WERI-Rb-1 (cell line): ENCODE results near the gene OXER1.

Experiments
- DNase-seq: peaks from one replicate; pipeline ENCODE4 v3.0.0-alpha.2; 2020
- H3K27ac ChIP-seq: fragments of 250-450 bp; sonication (Bioruptor Pico); 2 replicates; pipeline ENCODE4 v1.5.1; 2020; ENCODE audit warnings: mild to moderate bottlenecking, moderate library complexity
- H3K27me3 ChIP-seq: fragments of 250-450 bp; sonication (Bioruptor Pico); 2 replicates; pipeline ENCODE4 v1.5.1; 2021; ENCODE audit warnings: mild to moderate bottlenecking, low read depth, moderate library complexity; ENCODE audit not compliant: insufficient read depth, severe bottlenecking
- H3K36me3 ChIP-seq: fragments of 250-450 bp; sonication (Bioruptor Pico); 2 replicates; pipeline ENCODE4 v1.5.1; 2020; ENCODE audit warnings: mild to moderate bottlenecking, moderate library complexity
- H3K4me3 ChIP-seq: 2 replicates; pipeline ENCODE4 v1.5.1; 2011; ENCODE audit warnings: low read depth, mild to moderate bottlenecking, control low read depth, low read length
- H3K9me3 ChIP-seq: fragments of 250-450 bp; sonication (Bioruptor Pico); 2 replicates; pipeline ENCODE4 v1.5.1; 2021; ENCODE audit warnings: mild to moderate bottlenecking, moderate library complexity; ENCODE audit not compliant: severe bottlenecking
- TF ChIP-seq, protein P1 (sequence below): IDR thresholded peaks from 2 replicates; pipeline ENCODE4 v1.5.1; 2011; ENCODE audit warnings: low read depth, mild to moderate bottlenecking, control low read depth, inconsistent platforms, low read length

The OXER1 gene

DNA sequence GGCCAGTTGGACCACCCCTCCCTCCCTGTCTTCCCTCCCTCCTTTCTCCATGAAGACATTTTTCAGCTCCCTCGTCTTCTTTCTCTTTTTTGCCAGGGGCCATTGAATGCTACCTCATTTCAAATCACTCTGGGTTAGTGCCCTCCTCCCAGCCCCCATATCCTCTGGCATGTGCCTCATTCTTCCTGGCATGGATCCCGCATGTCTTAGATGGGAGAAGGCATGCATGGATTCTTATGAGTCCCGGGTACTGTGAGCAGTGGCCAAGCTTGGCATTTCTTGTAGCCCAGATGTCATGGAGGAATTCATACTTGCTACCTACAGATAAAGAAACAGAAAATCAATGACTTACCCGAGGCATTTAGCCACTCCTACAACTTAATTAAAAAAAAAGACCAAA lies 37.4 kb upstream of the OXER1 start:
- H3K27ac ChIP-seq, result no peak overlapping the region
- TF ChIP-seq, protein P1, sequence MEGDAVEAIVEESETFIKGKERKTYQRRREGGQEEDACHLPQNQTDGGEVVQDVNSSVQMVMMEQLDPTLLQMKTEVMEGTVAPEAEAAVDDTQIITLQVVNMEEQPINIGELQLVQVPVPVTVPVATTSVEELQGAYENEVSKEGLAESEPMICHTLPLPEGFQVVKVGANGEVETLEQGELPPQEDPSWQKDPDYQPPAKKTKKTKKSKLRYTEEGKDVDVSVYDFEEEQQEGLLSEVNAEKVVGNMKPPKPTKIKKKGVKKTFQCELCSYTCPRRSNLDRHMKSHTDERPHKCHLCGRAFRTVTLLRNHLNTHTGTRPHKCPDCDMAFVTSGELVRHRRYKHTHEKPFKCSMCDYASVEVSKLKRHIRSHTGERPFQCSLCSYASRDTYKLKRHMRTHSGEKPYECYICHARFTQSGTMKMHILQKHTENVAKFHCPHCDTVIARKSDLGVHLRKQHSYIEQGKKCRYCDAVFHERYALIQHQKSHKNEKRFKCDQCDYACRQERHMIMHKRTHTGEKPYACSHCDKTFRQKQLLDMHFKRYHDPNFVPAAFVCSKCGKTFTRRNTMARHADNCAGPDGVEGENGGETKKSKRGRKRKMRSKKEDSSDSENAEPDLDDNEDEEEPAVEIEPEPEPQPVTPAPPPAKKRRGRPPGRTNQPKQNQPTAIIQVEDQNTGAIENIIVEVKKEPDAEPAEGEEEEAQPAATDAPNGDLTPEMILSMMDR, result no peak
- DNase-seq, result no peak

DNA sequence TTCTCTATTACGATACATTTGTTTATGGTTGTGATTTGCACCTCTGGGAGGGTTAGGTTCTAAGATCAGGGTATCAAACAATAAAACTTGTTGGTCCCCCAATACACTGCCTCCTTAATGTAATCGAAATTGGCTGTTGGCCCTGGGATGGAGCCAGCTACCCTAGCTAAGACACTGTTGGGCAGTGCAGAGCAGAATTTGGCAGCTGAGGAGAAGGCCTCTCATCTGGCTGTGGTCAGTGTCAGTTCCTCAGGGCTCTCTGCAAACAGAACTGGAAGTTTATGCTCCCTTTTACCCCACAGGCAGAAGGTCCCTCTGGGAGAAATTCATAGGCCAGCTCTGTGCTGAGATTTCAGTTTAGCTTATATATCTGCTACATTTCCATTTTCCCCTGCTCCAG lies 37.0 kb upstream of the OXER1 start:
- no peak overlapping the region for H3K27ac ChIP-seq
- H3K4me3 ChIP-seq, result no peak overlapping the region
- TF ChIP-seq, protein P1, result no peak
- H3K27me3 ChIP-seq, result no peaks in the 10 kb centered on the region
- peaks cover 10% of the 10 kb centered on the region for H3K9me3 ChIP-seq
- H3K36me3 ChIP-seq, result no peaks in the 10 kb centered on the region
- DNase-seq, result no peak

More for the DNA sequence above, 37.4 kb upstream of the OXER1 start:
- H3K36me3 ChIP-seq, result no peaks in the 10 kb centered on the region
- peaks cover 10% of the 10 kb centered on the region for H3K9me3 ChIP-seq
- no peak overlapping the region for H3K4me3 ChIP-seq
- no peaks in the 10 kb centered on the region for H3K27me3 ChIP-seq

GRCh38 chr2:42800461-42800962 lies 36.6 kb upstream of the OXER1 start:
- H3K36me3 ChIP-seq, result no peaks in the 10 kb centered on the region
- H3K9me3 ChIP-seq, result peaks cover 10% of the 10 kb centered on the region
- H3K27ac ChIP-seq, result no peak overlapping the region
- DNase-seq, result no peak
- TF ChIP-seq, protein P1, result no peak
- no peaks in the 10 kb centered on the region for H3K27me3 ChIP-seq
- no peak overlapping the region for H3K4me3 ChIP-seq

- Histone ChIP-seq H3K4me3 (no peak overlapping the region), H3K27me3 (no peaks in the 10 kb centered on the region), H3K9me3 (peaks cover 10% of the 10 kb centered on the region), H3K27ac (peak overlapping the region; percentile 39; the same call in 1 of the 2 replicates), H3K36me3 (no peaks in the 10 kb centered on the region)
- DNase-seq, result peak; percentile 87
- TF ChIP-seq, protein P1, result no peak
These were observed 35.9 kb upstream of the OXER1 start for GRCh38 chr2:42799881-42800280.

GRCh38 chr2:42797281-42797680 lies 33.3 kb upstream of the OXER1 start:
- DNase-seq, result no peak
- no peaks in the 10 kb centered on the region for H3K27me3 ChIP-seq
- TF ChIP-seq, protein P1, result no peak
- no peak overlapping the region for H3K27ac ChIP-seq
- H3K4me3 ChIP-seq, result no peak overlapping the region
- peaks cover 10% of the 10 kb centered on the region for H3K9me3 ChIP-seq
- H3K36me3 ChIP-seq, result no peaks in the 10 kb centered on the region
